HG03378 (cell line): ENCODE data around the gene SPOCK2.
"Not testable (repeated sequence)": the region's sequence is repeated elsewhere in the genome, so short reads cannot be mapped to it uniquely, and the experiment has no call there.

Source experiments
- ATAC-seq: cut with Tn5 transposase; IDR thresholded peaks from one replicate; pipeline ENCODE4 v1.9.1; 2021; ENCODE audit warnings: mild to moderate bottlenecking, moderate library complexity; ENCODE audit not compliant: unreplicated experiment

SPOCK2 gene

DNA sequence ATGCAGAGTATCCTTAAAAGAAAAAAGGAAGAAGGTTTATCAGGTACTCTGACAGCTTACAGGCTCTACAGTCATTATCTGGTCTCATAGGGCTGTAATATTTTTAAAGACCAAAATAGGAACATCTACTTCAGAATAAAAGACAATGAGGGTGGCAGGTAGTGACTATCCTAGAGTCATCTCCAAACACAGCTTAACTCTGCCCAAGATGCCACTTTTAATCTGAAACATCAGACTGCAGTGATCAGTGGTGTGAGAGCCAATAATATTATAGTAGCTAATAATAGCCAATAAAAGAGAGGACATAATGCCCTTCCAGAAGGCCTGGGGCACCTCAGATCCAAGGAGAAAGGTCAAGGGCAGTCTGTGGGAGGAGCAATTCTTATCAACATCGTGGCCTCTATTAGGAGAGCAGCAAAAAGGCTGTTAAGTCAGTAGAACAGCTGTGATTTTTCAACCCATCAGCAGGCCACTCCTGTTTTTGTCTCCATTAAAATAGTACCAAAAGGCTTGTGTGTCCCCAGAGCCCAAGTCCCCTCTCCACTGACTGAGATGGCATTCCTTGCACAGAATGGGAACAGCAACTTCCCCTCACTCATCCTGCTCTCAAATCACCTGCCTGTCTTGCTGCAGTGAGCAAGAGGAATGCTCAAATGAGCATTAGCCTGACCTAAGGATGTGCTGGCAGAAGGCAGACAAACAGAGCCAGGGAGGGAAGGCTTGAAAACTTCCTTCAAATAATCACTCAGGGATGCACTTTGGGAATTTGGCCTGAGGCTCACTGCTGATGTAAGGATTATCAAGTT, 20.7 kb upstream of the SPOCK2 start:
- ATAC-seq = no peak

DNA sequence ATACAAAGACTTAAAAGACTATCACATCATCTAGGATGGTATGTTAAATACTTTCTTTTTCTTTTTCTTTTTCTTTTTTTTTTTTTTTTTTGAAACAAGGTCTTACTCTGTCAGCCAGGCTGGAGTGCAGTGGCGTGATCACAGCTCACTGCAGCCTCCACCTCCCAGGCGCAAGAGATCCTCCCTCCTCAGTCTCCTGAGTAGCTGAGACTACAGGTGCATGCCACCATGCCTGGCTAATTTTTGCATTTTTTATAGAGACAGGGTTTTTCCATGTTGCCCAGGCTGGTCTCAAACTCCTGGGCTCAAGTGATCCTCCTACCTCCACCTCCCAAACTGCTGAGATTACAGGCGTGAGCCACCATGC, 19.6 kb upstream of the SPOCK2 start:
- not testable (repeated sequence) for ATAC-seq

DNA sequence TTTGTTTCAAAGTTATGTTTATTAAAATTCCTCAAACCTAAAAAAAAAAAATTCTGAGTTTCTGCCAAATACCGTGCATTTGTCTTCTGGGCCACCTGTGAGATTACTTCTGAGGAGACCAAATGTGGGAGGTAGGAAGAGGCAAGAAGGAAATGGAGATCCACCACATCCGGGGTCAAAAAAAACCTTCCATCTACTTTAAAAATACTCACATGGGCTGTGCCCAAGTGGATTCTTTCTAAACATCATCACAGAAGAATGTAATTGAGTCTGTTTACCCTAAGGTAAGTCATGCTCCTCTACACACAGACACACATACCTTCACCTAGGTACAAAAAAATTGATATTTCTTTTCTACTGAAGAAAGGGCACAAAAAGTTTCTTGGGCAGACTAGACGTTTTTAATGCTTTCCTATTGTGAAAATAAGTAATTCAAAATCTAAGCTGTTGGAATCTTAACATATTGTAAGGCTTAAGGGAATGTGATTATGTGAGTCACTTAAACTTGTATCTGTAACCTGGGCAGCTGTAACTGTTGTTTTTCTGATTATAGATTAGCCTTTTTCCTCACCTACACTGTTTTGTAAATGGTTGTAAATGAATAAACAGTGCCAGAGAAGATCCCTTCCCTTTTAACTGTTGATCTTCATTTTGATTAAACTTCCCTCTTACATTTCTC, 19.1 kb upstream of the SPOCK2 start:
- ATAC-seq = no peak

DNA sequence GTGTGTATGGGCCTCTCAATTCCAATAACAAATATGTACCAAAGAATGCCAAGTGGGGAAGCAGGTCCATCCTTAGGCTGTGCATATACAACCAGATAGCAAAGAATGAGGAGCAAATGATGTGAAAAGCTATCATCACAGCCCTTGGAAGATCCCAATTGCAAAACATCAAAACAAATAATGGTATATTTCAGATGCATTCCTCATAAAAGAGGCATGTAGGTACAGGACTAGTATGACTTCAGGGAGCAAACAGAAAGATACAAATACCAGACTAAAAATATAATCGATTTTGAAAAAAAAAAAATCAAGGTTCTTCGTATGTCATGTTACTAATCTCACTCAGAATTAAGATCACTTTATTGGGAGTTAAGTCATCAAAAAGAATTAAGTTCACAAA, 18.5 kb upstream of the SPOCK2 start:
- ATAC-seq = no peak

DNA sequence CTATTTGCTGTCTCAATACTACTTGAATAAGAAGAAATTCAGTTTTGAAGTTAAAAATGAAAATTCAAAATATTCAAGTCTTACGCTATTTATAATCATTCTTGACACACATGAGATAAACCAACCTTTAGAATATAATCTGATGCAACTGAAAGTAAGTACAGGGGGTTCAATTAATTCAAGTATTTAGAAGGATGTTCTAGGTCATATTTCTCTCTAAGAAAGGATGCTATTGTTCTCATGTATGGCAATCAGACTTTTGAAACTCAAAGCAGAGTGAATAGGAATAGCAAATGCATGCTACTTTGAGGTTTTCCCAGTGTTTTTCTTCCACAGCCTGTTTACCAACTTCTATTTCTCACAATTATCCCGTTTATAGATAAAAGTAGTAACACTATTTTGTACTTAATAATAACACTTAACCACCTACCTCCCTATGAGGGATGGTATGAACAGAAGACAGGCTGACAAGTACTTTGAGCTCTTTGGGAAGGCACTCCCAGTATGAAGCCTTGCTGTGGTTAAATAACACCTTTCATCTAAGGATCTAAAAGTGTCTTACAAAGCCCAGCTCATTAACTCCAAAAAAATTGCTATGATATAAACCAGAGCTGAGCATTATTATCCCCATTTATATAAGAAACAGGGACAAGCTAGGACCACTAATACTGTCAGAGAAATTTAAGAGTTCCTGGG, 18.0 kb upstream of the SPOCK2 start:
- ATAC-seq = no peak

DNA sequence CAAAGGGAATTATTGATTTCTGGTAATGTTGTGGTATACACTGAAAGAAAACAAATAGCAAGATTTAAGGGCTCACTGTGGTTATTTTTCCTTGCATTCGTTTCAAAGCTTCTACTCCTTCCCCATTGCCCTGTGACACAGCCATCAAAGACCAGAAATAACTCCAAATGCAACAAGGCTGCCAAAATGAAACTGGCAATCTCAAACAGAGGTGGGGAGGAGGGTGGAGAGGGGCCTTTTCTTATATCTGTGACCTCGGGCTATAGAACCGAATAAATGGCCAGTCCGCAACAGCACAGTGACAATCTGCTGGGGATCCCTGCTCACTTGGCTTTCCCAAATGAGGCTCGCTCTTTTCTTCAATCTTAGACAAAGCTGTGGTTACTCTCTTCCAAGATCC, 17.4 kb upstream of the SPOCK2 start:
- no peak for ATAC-seq

DNA sequence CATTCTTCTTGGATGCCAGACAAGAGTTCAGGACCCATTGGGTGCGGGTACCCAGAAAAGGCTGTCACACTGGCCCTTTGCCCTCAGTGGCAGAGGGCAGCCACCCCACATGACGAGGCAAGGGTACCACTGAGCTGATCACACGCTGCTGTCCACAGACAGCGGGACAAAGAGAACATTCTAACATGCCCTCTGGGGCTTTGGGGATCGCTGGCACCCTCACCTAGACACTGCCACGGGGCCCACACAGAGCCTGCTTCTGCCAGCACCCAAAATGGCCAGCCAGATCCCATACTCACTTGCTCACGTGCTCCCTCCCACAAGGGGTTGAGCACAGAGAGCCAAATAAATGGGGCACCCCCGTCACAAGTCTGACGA, 16.7 kb upstream of the SPOCK2 start:
- no peak for ATAC-seq

DNA sequence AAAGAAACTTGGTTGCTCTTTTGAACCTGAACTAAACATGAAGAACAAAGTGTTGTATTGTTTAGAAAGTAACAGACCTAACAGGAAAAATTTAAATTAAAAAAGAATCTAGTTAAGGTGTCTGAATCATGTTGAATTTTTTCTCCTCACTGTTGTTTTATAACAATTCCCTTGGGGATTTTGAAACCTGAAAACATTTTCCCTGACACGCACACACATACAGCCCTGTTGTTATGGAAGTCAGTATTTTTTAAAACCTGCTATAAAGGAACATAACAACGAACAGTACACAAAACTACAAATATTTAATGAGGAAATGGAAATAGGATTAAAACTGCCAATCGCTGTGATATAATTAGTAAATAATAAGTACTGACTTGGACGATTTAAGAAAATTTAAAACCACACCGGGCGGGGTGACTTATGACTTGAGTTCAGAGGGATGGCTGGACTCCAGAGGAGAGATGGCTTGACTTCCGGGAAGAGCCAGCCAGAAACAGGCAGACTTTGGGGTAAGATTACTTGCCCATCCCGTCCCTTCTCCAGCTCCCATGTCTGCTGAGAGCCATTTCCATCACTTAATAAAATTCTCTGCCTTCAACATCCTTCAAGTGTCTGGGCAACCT, 16.2 kb upstream of the SPOCK2 start:
- no peak for ATAC-seq

DNA sequence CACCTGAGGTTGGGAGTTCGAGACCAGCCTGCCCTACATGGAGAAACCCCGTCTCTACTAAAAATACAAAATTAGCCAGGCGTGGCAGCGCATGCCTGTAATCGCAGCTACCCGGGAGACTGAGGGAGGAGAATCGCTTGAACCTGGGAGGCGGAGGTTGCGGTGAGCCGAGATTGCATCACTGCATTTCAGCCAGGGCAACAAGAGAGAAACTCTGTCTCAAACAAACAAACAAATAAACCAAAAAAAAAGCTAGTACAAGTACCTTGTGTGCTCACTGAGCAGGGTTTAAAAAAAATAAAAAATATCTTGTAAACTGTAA, 11.2 kb upstream of the SPOCK2 start:
- ATAC-seq = no peak

DNA sequence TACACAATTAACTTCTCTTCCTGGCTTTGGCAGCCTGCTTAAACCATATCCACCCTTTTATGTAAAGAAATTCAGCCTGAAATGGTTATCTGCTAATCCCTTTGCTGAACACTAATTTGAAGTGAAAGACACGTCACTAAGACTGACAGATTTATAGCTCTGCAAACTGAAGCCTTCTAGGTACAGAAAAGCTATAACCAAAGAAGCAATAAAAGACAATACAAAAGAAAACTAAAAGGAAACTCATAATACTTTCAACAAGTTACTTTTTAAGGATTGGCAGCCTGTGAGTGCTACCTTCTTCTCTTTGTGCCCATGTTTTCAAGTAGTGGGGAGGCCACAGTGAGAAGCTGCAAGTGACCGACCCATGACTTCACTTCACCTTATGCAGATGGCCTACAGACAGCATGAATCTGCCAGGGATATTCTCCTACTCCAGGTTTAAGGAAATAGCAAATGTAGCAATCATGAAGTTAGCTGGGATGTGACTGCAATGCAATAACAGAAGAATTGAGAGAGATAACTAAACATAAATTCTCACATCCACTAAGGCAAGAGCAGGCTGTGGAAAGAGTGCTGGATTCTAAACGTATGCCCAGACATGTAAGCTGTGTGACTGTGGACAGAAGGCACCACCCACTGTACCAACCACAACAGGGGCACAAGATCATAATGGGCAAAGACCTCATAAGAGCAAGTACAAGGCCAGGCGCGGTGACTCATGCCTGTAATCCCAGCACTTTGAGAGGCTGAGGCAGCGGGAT, 10.7 kb upstream of the SPOCK2 start:
- no peak for ATAC-seq

DNA sequence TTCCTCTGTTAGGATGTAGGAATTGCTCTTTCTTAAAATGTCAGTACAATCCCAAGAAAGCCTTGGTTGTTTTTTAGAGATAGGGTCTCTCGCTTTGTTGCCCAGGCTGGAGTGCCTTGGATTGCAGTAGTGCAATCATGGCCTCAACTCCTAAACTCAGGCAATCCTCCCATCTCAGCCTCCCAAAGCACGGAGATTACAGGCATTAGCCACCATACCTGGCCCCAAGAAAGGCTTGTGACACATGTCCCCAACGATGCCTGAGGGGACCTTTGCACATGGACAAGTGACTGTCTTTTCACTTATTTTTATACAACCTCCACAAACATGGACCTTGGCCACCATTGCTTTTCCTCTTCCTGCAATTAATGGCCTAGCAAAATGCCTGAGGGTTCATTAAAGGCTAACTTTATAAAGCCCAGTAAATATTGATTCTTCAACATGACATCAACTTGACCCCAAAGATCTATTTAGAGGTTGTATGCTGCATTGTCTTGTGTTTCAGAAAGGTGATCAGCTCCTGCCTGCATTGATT, 10.0 kb upstream of the SPOCK2 start:
- ATAC-seq = no peak

DNA sequence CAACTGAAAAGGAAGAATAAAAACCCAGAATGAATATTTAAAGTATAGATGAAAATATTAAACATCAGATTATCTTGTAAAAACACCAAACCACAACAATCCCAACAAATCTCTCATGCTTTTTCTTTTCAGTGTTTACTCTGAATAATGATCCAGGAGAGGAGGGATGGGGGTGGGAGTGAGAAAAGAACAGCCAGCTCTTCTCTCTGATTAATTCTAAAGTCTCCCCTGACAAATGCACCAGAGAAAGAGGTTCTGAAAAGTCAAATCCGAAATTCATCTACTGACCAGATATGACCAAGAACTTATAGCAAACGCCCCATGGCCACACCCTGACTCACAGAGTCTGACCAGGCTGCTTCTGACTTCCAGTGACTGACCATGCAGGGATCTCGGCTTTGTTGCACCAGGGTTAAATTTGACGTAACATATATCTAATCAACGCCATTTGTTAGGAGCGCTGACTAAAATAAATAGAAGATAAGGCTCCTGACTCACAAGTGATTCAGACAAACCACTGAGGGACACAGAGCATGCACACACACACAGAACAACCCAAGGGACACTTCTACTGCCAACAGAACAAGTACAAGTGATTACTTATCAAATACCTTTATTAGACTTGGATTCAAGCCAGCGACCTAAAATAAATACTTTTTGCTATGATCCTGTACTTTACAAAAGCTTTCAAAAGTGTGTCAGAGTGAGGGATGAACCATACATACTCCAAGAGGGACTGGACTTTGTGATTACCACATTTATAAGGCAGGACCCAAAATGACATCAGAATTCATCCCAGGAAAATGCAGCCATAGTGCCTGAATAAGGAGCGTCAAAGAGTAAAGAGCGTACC, 9.3 kb upstream of the SPOCK2 start:
- ATAC-seq = no peak

DNA sequence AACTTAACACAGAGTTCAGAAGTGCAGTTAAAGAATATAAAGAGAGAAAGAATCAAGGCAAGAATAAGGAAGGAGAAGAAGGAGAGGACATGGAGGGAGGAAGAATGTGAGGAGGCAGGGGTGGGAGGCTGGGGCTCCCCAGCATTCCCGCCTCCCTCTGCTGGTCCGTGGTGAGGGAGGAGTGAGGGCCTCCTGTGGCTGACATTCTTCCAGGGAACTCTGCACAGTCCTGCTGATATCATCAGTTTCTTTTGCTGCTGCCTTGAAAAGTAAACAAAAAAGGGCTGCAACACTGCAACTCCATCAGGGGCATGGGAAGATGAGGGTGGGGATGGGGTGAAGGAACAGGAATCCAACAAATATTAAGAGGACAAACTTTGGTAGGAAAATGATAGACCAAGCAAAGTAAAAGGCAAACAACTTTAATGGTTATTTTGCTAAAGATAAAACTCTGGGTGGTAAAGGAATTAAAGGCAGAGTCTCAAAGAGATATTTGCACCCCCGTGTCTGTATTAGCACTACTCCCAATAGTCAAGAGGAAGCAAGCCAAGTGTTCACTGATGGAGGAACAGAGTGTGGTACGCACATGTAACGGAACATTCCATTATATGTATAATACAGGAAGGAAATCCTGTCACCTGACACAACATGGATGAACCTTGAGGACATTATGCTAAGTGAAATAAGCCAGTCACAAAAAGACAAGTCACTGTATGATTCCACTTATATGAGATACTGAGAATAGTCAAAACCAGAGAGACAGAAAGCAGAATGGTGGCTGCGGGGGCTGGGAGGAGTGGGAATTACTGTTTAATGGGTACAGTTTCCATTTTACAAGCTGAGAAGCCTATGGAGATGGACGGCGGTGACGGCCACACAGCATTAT, 8.0 kb upstream of the SPOCK2 start:
- ATAC-seq = no peak

DNA sequence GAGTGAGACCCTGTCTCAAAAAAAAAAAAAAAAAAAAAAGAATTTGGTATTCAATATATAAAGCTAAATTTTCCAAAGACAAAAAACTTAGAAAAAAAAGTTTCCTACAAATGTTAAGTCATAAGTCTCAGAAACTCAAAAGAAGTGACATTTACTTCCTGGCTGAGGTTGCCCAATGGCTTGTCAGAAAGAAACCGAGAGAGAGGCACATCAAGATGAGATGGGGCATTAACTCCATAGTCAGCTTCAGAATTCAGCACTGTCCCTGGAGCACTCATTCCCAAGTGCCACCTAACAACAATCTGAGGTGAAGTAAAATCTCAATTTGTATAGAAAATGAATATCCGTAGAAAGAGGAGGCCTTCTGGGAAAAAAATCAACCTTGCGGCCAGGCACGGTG, 6.8 kb upstream of the SPOCK2 start:
- ATAC-seq = no peak

DNA sequence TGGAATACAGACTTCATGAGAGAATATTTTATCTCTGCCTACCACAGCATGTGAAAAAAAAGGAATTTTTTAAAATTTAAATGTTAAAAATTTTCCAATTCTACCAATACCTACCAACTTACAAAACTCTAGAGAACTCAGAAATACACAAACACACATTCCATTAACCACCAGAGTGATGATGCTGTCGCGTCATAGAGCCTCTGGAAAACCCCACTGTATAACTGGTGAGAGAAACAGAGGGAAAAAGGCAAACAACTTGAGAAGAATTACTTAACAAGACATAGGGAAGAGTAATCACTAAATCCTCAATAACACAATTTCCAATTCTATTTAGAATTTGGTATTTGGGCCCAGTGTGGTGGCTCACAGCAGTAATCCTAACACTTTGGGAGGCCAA, 6.2 kb upstream of the SPOCK2 start:
- no peak for ATAC-seq

DNA sequence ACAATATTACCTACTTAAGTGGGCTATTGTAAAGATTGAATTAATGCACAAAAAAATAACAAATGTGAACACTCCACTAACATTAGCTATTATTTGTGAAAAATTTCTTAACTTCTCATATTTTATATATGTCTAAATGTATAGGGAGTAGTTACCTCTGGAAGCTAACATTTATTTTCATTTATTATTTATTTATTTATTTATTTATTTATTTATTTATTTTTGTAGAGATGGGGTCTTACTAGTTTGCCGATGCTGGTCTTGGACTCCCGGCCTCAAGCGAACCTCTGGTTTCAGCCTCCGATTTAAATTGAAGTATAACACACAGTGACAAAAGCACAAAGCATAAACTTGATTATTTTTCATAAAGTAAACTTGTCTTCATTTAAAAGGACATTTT, 5.1 kb upstream of the SPOCK2 start:
- ATAC-seq = no peak

DNA sequence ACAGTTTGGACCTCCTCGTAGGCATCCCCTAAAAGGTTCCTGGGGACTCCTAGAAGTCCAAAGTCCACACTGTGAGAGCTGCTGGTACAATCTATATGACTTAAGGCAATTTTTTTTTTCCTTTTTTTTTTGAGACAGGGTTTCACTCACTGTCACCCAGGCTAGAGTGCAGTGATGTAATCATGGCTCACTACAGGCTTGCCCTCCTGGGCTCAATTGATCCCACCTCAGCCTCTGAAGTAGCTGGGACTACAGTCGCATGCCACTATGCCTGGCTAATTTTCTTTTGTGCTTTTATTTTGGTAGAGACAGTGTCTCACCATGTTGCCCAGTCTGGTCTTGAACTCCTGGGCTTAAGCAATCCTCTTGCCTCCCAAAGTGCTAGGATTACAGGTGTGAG, 4.6 kb upstream of the SPOCK2 start:
- no peak for ATAC-seq

DNA sequence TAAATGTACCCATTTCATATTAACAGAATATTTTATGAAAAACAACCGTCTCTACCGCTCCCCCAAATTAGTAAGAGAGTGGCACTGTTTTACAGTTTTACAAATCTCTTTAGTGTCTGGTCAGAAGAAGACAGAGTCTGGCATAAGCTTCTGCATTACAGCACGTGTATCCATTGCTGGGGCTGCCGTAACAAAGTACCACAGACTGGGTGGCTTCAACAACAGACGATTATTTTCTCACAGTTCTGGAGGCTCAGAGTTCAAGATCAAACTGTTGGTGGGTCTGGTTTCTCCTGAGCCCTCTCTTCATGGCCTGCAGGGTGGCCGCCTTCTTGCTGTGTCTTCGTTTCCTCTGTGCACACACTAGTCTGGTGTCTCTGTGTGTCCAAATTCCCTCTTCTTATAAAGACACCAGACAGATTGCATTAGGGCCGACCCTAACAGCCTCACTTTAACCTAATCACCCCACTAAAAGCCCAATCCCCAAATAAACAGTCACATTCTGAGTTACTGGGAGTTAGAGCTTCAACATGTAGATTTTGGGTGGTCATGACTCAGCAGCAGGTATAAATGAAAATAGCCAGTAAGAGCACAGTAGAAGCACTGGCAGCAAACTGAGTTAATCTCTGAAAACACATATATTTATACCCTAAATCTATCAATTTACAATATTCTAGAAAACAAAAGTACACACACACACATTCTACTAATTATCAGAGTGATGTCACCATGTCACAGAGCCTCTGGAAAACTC, 4.0 kb upstream of the SPOCK2 start:
- no peak for ATAC-seq
